Naive thymus-derived CD8-positive, alpha-beta T cell (primary cell): ENCODE data around the gene NT5C2. TPM values are rescaled to one million over a fixed set of nuclear protein-coding genes. Genes with fewer than 3 reads are reported as not detected.
A peak's percentile ranks its signal among the peaks of the same experiment; 100 is the strongest.
"Not testable (repeated sequence)": the region's sequence is repeated elsewhere in the genome, so short reads cannot be mapped to it uniquely, and the experiment has no call there.

Source experiments
- ATAC-seq, 2 donors: fragments of 150-1000 bp; cut with Tn5 transposase in 1 of 2; sonication (Bioruptor Pico), chemical (Tn5 transposase) in 1 of 2; 1 replicate in 1 of 2; 2 replicates in 1 of 2; pipeline ENCODE4 v1.10.0; 2021; ENCODE audit warnings: mild to moderate bottlenecking in 2 of 2, moderate library complexity in 2 of 2
- POLR2A ChIA-PET: fragments of 350-600 bp; sonication (Branson Sonifier 250); formaldehyde crosslinking; loops from one replicate; lab custom pipeline; 2021; ENCODE audit warnings: antibody characterized with exemption; lab: Charles Lee
- DNase-seq, 10 donors: peaks; one replicate each; pipeline versions ENCODE4 v3.0.0 to v3.0.0-alpha.2; 2020 to 2022
- H3K27ac Mint-ChIP-seq, 10 donors: one replicate each; pipeline ENCODE4 v1.8.0; 2020 to 2022; ENCODE audit warnings: mild to moderate bottlenecking in 10 of 10, mixed read lengths in 10 of 10, moderate library complexity in 4 of 10, inconsistent platforms in 1 of 10
- H3K27me3 Mint-ChIP-seq, 5 donors: one replicate each; pipeline ENCODE4 v1.8.0; 2021 to 2022; ENCODE audit warnings: mixed read lengths in 5 of 5
- H3K36me3 Mint-ChIP-seq, 3 donors: one replicate each; pipeline ENCODE4 v1.8.0; 2020 to 2022; ENCODE audit warnings: mixed read lengths in 3 of 3, mild to moderate bottlenecking in 2 of 3, inconsistent platforms in 1 of 3
- H3K4me1 Mint-ChIP-seq, 4 donors: one replicate each; pipeline ENCODE4 v1.8.0; 2021 to 2022; ENCODE audit warnings: mixed read lengths in 4 of 4
- H3K4me3 Mint-ChIP-seq, 10 donors: one replicate each; pipeline ENCODE4 v1.8.0; 2020 to 2022; ENCODE audit warnings: mild to moderate bottlenecking in 10 of 10, mixed read lengths in 10 of 10, moderate library complexity in 6 of 10, inconsistent platforms in 1 of 10
- H3K9me3 Mint-ChIP-seq, 9 donors: one replicate each; pipeline ENCODE4 v1.8.0; 2020 to 2022; ENCODE audit warnings: mixed read lengths in 9 of 9, mild to moderate bottlenecking in 3 of 9, inconsistent platforms in 1 of 9, moderate library complexity in 1 of 9
- polyA plus RNA-seq, 3 donors: library from polyadenylated mRNA; unstranded; fragments of 300-500 nt; fragmentation: Illumina TruSeq; gene quantifications; one replicate each; pipeline ENCODE4 v1.2.3, GENCODE V29; 2021
- total RNA-seq, 8 experiments: library from RNA in 2 of 8; stranded (reverse) in 2 of 8; gene quantifications; one replicate each; pipeline ENCODE4 v1.2.3 and lab custom pipeline; 2021 to 2026

The NT5C2 gene
- total and polyA plus RNA-seq, 5 experiments from 2014 or later, result 48.1 to 94.7 (median 63.9) TPM

DNA sequence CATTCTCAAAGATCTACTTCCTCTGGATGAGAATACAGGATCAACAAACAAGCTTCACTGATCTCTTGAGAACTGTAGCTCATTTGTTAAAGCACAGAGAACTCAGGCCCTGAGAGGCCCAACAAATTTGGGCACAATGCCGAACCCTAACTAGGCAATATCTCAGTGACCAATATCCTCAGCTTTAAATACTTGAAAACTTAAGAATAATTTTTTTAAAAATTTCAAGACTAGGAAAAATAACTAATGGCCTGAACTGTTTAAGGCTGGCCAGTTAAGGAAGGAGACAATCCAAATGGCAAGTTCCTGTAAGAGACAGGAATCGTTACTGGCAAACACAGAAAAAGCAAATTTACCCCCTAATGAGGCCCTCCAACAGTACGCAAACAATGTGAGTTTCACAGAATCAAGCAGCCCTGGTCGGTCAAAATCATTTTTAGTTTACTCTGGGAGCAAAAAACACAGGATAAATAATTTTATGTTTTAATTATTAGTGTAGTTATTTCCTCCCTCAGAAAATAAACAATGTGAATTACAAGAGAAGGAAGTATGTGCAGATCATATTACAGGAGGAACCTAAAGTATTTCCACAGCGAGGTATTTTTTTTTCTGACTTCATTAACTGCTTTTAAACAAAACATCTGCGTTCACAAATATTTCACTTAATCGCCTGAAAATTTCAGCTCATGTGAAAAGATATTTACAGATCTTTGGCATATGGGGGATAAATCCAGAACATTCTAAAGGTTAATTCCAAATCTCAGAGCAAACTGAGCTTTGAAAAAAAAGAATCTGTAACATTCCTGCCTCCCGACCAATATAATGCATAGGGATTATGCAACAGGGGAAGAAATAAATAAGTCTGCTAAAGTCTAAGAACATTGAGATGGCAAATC, 39.5 kb downstream of the NT5C2 start:
- no peaks in the 10 kb centered on the region for H3K9me3 Mint-ChIP-seq
- H3K4me1 Mint-ChIP-seq, result peaks cover 3 to 27% (median 10%) of the 10 kb centered on the region in 4 donors
- H3K36me3 Mint-ChIP-seq, result peaks cover 7 to 68% (median 7%) of the 10 kb centered on the region in 3 donors
- H3K4me3 Mint-ChIP-seq, result no peak overlapping the region
- no peak for ATAC-seq
- DNase-seq, result no peak
- peak overlapping the region in 1 of 10 donors; percentile 27 for H3K27ac Mint-ChIP-seq
- POLR2A ChIA-PET, result no interaction called here
- no peaks in the 10 kb centered on the region for H3K27me3 Mint-ChIP-seq

DNA sequence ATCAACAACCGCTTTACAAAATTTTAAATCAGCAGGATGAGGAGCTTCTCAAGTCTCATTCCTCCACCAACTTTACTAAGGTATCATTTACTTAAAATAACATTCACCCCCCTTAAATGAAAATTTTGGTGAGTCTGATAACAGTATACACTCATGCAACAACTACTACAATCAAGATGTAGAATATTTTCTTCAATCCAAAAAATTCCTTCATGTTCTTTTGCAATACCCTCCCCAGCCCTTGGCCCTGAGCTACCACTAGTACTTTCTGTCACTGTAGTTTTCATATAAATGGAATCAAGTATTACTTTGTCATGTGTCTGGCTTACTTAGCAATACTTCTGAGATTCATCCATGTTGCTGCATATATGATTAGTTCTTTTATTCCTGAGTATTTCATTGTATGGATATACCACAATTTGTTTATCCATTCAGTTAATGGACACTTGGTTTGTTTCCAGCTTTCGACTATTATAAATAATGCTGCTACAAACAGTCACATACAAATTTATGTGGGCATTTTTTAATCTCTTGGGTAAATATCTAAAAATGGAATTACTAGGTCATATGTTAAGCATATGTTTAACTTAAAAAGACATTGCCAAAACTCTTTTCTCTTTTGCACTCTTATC, 43.0 kb downstream of the NT5C2 start:
- Mint-ChIP-seq H3K4me1 (peaks cover 0 to 19% (median 6%) of the 10 kb centered on the region in 4 donors), H3K9me3 (no peaks in the 10 kb centered on the region), H3K27me3 (no peaks in the 10 kb centered on the region), H3K27ac (no peak overlapping the region), H3K36me3 (peaks cover 2 to 61% (median 8%) of the 10 kb centered on the region in 3 donors), H3K4me3 (no peak overlapping the region)
- DNase-seq, result no peak
- no peak for ATAC-seq
- POLR2A ChIA-PET, result no interaction called here

DNA sequence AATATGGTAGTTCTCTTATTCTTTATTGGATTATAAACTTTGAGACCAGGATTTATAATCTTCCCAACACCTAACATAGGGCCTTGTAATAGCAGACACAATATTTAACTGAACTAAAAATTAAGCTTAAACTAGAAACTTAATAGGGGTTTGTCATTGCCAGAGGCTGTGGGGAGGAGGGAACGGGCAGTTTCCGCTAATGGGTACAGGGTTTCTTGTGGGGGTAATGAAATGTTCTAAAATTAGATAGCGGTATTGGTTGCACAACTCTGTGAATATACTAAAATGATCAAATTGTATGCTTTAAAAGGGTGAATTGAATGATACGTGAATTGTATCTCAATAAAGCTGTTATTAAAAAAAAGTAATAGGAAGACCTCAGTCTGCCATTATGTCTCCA, 45.4 kb downstream of the NT5C2 start:
- no peak for DNase-seq
- Mint-ChIP-seq H3K36me3 (peaks cover 0 to 58% (median 13%) of the 10 kb centered on the region in 3 donors), H3K9me3 (no peaks in the 10 kb centered on the region), H3K4me3 (no peak overlapping the region), H3K27me3 (no peaks in the 10 kb centered on the region), H3K27ac (no peak overlapping the region), H3K4me1 (peaks cover 0 to 11% (median 1%) of the 10 kb centered on the region in 4 donors)
- no peak for ATAC-seq
- POLR2A ChIA-PET, result no interaction called here

DNA sequence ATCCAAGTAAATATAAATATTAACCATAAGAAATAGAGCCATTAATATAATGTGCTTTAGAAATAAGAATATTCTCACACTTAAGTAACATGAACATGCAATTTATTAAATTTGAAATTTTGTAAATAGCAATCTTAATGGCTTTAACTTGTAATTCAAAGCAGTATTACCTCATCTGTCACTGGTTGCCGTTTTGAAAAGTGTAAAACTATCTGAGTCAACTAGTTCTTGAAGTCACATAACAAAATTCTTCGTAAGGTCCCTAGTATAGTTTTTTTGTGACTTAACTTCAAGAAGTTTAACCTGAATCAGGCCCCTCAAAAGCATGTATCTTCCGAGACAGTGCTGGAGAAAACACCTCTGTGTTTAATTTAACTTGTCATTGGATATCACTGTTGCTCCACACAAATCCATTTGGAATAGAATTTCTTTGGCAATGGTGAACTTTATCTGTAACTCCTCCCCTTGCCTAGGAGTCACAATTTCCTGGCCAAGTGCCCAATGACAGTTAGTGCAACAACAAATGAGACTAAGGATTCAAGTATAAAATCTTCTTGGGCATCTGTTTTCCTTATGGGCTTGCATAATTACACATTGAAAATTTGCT, 47.1 kb downstream of the NT5C2 start:
- POLR2A ChIA-PET, result no interaction called here
- Mint-ChIP-seq H3K9me3 (no peaks in the 10 kb centered on the region), H3K27me3 (no peaks in the 10 kb centered on the region), H3K36me3 (peaks cover 0 to 58% (median 13%) of the 10 kb centered on the region in 3 donors), H3K27ac (no peak overlapping the region), H3K4me3 (no peak overlapping the region), H3K4me1 (peaks cover 0 to 11% (median 1%) of the 10 kb centered on the region in 4 donors)
- ATAC-seq (no peak), DNase-seq (no peak)

DNA sequence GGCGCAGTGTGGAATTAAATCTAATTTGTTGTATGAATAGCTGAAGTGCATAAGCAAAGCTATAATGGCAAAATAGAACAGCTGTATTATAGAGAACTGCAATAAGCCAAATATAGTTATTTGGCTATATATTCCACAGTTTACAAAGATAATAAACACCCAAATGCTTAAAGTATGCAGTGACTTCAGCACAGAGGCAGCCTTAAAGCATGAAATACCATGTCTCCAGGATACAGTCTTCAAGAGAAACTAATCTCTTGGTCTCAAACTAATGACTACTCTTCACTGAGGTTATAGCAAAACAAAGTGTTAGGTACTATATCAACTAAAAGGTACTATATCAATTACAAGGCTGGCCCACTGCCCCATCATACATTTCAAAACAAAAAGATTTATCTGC, 48.0 kb downstream of the NT5C2 start:
- no peak for DNase-seq
- Mint-ChIP-seq H3K27ac (no peak overlapping the region), H3K27me3 (no peaks in the 10 kb centered on the region), H3K9me3 (no peaks in the 10 kb centered on the region), H3K4me3 (no peak overlapping the region), H3K4me1 (peaks cover 4 to 12% (median 5%) of the 10 kb centered on the region in 4 donors), H3K36me3 (peaks cover 0 to 62% (median 12%) of the 10 kb centered on the region in 3 donors)
- ATAC-seq, result no peak
- POLR2A ChIA-PET, result no interaction called here

DNA sequence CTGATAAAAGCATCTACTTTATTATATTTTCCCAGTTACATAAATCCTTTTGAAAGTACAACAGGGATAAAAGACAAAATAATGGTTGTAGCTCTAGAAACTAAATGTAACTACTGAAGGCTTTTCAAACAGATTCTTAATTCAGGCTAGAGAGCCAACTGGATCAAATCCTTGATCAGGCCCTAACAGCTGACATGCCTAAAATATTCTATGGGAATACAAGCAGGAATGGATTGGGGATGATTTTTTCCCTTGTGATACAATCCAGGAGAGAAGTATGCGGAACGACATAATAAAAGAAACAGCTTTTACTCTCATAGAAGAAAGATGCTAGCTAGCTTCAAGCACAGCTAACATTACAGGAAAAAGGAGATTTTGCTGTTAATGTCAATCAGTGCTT, 49.0 kb downstream of the NT5C2 start:
- Mint-ChIP-seq H3K4me3 (no peak overlapping the region), H3K27ac (no peak overlapping the region), H3K4me1 (peaks cover 4 to 13% (median 6%) of the 10 kb centered on the region in 4 donors), H3K27me3 (no peaks in the 10 kb centered on the region), H3K36me3 (peaks cover 0 to 63% (median 13%) of the 10 kb centered on the region in 3 donors), H3K9me3 (no peaks in the 10 kb centered on the region)
- no peak for DNase-seq
- no peak for ATAC-seq
- POLR2A ChIA-PET, result interaction anchor here (0.6 kb wide), 1 partner anchor 923 kb away, joined by 3 read pairs; no protein-coding TSS in a partner anchor

DNA sequence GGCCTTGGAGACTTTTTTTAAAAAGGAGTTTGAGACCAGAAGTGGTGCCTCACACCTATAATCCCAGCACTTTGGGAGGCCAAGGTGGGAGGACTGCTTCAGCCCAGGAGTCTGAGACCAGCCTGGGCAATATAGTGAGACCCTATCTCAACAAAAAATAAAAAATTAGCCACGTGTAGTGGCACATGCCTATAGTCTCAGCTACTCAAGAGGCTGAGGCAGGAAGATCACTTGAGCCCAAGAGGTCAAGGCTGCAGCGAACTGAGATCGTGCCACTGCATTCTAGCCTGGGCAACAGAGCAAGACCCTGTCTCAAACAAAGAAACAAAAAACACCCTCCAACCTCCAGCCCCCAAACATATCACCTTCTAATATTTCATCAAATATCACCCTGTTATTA, 49.4 kb downstream of the NT5C2 start:
- peaks cover 4 to 13% (median 6%) of the 10 kb centered on the region in 4 donors for H3K4me1 Mint-ChIP-seq
- not testable (repeated sequence) for H3K4me3 Mint-ChIP-seq

DNA sequence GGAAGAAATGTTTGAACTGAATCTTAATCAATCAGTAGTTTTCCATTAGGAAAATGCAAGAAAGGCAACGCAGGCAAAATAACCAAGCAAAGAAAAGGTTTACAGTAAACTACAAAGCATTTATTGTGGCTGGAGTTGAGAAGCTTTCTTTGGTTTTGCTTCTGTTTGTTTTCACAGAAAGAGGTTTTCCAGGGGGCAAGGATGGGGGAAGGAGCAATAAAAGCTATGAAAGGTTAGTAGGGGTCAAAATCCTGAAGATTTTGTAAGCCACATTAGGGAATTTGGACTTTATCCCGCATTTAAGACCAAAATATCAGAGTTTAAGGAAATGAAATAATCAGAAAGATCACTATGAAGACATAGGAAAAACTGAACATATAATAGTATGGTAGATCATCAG, 51.1 kb downstream of the NT5C2 start:
- DNase-seq (no peak), ATAC-seq (no peak)
- Mint-ChIP-seq H3K27me3 (no peaks in the 10 kb centered on the region), H3K4me3 (no peak overlapping the region), H3K4me1 (peaks cover 4 to 13% (median 6%) of the 10 kb centered on the region in 4 donors), H3K9me3 (no peaks in the 10 kb centered on the region), H3K27ac (no peak overlapping the region), H3K36me3 (peaks cover 0 to 60% (median 16%) of the 10 kb centered on the region in 3 donors)
- POLR2A ChIA-PET, result no interaction called here

More for the DNA sequence above, 49.4 kb downstream of the NT5C2 start:
- not testable (repeated sequence) for DNase-seq, H3K9me3 Mint-ChIP-seq, ATAC-seq, H3K27me3 Mint-ChIP-seq, H3K27ac Mint-ChIP-seq
- H3K36me3 Mint-ChIP-seq, result peaks cover 0 to 61% (median 13%) of the 10 kb centered on the region in 3 donors
- POLR2A ChIA-PET, result interaction anchor here (0.6 kb wide), 1 partner anchor 924 kb away, joined by 3 read pairs; no protein-coding TSS in a partner anchor

DNA sequence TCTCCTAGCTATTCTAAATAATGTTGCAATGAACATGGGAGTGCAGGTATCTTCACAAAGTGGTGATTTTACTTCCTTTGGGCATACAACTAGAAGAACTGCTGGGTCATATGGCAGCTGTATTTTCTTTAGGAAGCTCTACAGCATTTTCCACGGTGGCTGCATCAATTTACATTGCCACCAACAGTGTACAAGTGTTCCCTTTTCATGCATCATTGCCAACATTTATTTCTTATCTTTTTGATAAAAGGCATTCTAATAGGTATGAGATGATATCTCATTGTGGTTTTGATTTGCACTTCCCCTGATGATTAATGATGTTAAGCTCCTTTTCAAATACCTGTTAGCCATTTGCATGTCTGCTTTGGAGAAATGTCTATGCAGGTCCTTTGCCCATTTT, 52.6 kb downstream of the NT5C2 start:
- Mint-ChIP-seq H3K27me3 (no peaks in the 10 kb centered on the region), H3K4me1 (peaks cover 3 to 11% (median 6%) of the 10 kb centered on the region in 4 donors), H3K4me3 (no peak overlapping the region), H3K9me3 (no peaks in the 10 kb centered on the region), H3K36me3 (peaks cover 4 to 64% (median 19%) of the 10 kb centered on the region in 3 donors), H3K27ac (peak overlapping the region in 1 of 10 donors; percentile 44)
- ATAC-seq (no peak), DNase-seq (no peak)
- POLR2A ChIA-PET, result no interaction called here

DNA sequence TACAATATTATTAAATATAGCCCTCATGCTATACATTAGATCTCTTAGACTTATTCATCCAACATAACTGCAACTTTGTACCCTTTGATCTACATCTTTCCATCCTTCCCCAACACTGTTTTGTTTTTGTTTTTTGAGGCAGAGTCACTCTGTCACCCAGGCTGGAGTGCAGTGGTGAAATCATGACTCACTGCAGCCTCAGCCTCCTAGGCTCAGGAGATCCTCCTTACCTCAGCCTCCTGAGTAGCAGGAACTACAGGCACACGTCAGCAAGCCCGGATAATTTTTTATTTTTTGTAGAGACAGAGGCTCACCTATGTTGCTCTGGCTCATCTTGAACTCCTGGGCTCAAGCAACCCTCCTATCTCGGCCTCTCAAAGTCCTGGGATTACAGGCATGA, 53.3 kb downstream of the NT5C2 start:
- H3K27me3 Mint-ChIP-seq, result no peaks in the 10 kb centered on the region
- H3K4me3 Mint-ChIP-seq, result no peak overlapping the region
- no peaks in the 10 kb centered on the region for H3K9me3 Mint-ChIP-seq
- peak overlapping the region in 1 of 10 donors; percentile 44 for H3K27ac Mint-ChIP-seq
- DNase-seq (no peak), ATAC-seq (no peak)
- H3K36me3 Mint-ChIP-seq, result peaks cover 4 to 68% (median 25%) of the 10 kb centered on the region in 3 donors
- POLR2A ChIA-PET, result no interaction called here
- peaks cover 4 to 11% (median 8%) of the 10 kb centered on the region in 4 donors for H3K4me1 Mint-ChIP-seq

DNA sequence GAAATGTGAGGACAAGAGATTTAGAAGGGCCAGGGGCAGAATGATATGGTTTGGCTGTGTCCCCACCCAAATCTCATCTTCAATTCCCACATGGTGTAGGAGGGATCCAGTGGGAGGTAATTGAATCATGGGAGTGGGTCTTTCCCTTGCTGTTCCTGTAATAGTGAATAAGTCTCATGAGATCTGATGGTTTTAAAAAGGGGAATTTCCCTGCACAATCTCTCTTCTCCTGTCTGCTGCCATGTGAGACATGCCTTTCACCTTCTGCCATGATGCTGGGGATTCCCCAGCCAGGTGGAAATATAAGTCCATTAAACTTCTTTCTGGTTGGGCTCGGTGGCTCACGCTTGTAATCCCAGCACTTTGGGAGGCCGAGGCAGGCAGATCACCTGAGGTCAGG, 57.9 kb downstream of the NT5C2 start:
- H3K4me3 Mint-ChIP-seq, H3K27me3 Mint-ChIP-seq, ATAC-seq, POLR2A ChIA-PET, H3K9me3 Mint-ChIP-seq, H3K27ac Mint-ChIP-seq, DNase-seq: not testable (repeated sequence)
- H3K36me3 Mint-ChIP-seq, result peaks cover 4 to 79% (median 28%) of the 10 kb centered on the region in 3 donors
- H3K4me1 Mint-ChIP-seq, result peaks cover 4 to 14% (median 11%) of the 10 kb centered on the region in 4 donors

DNA sequence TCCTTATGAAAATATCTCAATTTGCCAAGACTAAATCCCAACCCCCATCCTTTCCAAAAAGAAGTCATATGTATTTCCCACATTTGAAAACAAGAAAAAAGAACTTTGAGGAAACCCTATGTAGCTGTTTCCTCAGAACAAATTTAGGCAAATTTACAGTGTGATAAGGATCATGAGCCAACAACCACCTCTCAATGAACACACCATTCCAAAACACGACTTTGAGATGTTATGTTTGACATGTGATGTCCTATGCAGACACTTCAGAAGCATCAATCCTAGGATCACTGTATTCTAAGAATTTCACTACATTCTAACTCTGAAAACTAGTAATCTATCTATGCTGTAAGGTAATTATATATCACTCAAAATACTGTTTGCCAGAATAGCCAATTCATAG, 62.2 kb downstream of the NT5C2 start:
- Mint-ChIP-seq H3K36me3 (peaks cover under 1 to 59% (median 17%) of the 10 kb centered on the region in 3 donors), H3K4me3 (no peak overlapping the region), H3K4me1 (peaks cover 3 to 18% (median 12%) of the 10 kb centered on the region in 4 donors), H3K27ac (no peak overlapping the region), H3K9me3 (no peaks in the 10 kb centered on the region), H3K27me3 (no peaks in the 10 kb centered on the region)
- DNase-seq, result no peak
- no peak for ATAC-seq
- POLR2A ChIA-PET, result no interaction called here
